SK-N-DZ (cell line): ENCODE measurements around the gene PROB1.
A peak's percentile ranks its signal among the peaks of the same experiment; 100 is the strongest.
"Not testable (repeated sequence)": the region's sequence is repeated elsewhere in the genome, so short reads cannot be mapped to it uniquely, and the experiment has no call there.

Source experiments
- DNase-seq: peaks from one replicate; pipeline ENCODE4 v3.0.0-alpha.2; 2015; ENCODE audit warnings: low spot score

Gene PROB1

GRCh38 chr5:139378101-139378825, 16.6 kb downstream of the PROB1 start:
- no peak for DNase-seq

DNA sequence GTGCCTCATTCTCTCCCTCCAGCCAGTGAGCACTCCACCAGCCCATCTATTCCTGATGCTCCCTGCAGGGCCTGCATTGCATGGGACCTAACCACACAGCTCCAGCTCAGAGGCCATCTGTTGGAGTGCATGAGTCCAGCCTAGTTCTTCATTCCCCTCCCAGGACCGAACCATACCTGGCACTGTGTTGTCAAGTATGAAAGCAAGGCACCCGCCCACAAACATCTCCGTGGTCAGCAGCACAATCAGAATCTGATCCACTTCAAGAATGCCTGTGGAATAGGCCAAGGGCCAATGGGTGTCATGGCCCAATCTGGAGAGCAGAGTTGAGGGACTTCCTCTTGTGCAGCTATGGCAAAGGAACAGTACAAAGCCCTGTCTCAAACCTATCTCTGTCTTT, 17.7 kb downstream of the PROB1 start:
- DNase-seq, result no peak

DNA sequence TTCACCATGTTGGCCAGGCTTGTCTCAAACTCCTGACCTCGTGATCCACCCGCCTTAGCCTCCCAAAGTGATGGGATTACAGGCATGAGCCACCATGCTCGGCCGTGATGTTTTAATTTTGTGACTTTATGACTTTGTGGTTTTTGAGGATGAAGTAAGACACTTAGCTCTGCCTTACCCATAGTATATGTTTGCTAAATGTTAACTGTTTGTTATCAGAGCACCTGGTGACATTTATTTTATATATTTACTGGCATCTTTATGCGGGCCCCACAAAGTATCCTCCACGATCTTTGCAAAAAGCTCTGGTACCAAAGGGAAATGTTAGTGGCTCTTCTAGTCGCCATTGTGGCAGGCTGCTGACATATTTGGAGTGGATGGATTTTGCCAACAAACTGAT, 18.5 kb downstream of the PROB1 start:
- no peak for DNase-seq

DNA sequence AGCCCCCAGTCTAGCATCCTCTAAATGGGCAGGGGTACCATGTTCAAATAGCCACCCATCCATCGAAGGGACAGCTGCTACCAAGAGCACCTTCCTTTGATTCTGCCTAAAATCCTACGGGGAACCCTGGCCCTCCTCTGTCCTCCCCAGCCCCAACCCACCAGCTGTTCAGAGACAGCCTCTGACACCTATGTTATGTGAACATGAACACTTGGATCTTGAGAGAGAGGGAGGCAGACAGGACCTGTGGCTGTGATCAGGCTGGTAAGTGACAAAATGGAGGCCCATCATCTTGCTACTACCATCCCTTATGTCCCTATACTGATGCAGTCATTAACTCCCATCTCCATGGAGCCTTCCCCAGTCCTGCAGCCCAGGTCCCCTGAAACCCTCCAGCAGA, 20.0 kb downstream of the PROB1 start:
- no peak for DNase-seq

DNA sequence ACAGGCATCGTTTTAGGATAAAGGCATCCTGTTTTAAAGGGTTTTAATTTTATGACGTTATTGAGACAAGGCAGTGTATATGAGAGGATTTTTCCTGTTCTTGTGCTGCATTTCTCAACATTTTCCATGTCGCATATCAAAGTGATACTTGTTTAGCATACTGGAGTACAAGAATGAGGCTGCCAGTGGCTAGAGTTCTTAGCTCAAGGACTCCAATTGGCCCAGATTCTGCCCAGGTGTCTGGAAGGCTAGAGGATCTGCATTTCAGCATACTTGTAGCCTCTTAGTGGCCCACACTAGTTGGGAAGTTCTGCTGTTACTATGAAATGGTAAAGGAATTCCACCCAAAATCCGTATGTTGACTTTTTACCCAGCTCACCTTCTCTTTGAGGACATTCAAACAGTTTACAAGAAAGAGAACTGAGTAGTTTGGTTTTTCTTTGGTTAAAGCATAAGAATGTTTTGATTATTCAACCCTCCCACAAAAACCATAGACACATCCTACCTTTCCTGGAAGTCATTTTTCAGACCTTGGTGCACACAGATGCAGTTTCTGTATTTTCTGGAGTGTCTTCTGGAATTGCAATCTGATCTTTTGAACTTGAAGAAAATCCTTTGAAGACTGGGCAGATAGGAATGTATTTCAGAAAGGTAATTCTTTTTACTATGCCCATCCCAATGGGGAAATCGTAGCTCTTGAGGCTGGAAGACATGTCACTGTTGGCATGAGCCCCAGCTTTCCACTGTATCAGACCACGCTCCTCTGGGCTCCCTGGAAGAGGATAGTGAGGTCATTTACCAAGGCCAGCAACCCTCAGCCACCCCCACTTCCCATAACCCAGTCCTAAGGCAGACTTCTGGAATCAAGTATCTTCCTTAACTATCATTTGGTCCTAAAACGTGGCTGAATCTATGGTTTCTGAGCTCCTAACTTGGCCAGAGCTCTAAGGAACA, 23.1 kb downstream of the PROB1 start:
- DNase-seq, result no peak

DNA sequence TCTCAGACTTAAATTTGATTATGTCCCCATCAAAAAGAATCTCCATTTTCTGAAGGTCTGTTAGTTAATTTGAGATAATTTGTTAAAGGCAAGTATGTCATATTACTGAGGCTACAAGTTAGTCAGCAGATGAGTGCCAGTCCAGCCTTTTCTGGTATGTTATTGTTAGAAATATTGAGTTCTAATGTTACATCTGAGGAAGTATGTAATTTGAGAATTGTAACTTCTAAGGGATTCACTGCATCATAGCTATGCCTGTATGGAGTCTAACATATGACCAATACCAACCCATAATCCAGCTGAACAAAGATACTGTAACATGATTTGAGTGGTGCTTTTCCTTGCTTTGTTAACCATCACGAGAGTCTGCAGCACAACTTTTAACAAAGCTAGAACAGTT, 25.7 kb downstream of the PROB1 start:
- no peak for DNase-seq

DNA sequence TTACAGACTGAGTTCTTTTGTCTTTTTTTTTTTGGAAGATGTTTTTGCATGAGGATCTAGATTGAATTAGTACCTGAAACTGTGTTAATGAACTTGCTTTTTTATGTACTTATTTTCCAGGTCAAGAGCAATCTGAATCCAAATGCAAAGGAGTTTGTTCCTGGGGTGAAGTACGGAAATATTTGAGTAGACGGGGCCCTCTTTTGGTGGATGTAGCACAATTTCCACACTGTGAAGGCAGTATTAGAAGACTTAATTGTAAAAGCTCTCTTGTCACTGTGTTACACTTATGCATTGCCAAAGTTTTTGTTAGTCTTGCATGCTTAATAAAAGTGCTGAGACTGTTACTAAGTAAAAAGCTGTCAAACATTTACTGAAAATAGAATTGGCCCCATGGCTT, 26.3 kb downstream of the PROB1 start:
- DNase-seq, result no peak

GRCh38 chr5:139364466-139364865, 30.4 kb downstream of the PROB1 start:
- DNase-seq, result no peak

- no peak for DNase-seq
Measured at GRCh38 chr5:139363937-139364336, 31.0 kb downstream of the PROB1 start.

DNA sequence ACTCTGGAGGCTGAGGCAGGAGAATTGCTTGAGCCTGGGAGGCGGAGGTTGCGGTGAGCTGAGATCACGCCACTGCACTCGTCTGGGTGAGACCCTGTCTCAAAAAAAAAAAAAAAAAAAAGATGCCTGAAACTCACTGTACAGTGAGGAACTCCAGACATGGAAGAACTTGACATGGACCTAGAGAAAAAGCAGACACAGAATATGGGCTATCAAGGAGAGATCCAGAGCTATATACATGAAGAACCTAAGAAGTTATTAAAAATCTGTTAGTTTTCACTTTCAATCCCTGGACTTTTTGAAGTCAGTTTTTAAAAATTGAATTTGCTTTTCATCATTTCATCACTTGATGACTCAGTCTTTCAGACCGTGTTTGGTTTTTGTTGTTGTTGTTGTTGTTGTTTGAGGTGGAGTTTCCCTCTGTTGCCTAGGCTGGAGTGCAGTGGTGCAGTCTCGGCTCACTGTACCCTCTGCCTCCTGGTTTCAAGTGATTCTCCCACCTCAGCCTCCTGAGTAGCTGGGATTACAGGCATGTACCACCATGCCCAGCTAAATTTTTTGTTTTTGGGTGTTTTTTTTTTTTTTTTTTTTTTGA, 33.0 kb downstream of the PROB1 start:
- DNase-seq, result no peak

- no peak for DNase-seq
Measured at GRCh38 chr5:139360384-139360783, 34.5 kb downstream of the PROB1 start.

DNA sequence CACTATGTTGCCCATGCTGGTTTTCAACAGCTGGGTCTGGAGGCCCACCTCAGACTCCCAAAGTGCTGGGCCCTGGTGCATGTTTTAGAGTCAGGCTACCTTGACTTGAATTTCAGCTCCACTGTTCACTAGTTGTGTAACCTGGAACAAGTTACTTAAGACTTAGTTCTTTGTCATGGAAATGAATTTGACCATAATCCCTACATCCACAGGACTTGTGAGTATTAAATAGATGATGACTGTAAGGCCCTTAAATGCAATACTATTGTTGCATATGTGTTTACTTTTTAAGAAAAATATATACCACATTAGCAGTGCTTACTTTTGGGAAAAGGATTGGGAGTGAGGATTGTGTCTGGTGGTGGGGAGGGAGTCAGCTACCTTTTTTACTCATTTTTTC, 36.8 kb downstream of the PROB1 start:
- DNase-seq, result no peak

- not testable (repeated sequence) for DNase-seq
Measured at GRCh38 chr5:139355900-139356299, 39.0 kb downstream of the PROB1 start.

GRCh38 chr5:139354186-139354585, 40.7 kb downstream of the PROB1 start:
- no peak for DNase-seq

GRCh38 chr5:139347863-139348262, 47.0 kb downstream of the PROB1 start:
- DNase-seq, result not testable (repeated sequence)

GRCh38 chr5:139345442-139345841, 49.5 kb downstream of the PROB1 start:
- DNase-seq, result not testable (repeated sequence)

DNA sequence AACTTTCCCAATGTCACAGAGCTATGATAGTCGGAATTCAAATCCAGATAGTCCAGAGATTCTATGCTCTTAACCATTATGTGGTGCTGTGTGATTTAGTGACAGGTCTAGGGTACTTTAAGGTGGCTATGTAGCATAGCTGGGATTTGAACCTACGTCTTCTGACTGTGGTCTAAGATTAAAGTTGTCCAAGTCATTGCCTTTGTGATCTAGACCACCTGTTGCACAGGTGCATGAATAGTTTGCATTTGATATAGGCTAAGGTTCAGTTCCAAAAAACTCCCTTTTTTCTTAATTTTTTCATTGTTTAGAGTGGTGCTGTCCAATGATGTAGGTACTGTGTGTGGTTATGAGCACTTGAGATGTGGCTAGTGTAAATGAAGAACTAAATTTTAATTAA, 50.7 kb downstream of the PROB1 start:
- DNase-seq, result no peak

- no peak for DNase-seq
Measured at GRCh38 chr5:139343476-139343875, 51.4 kb downstream of the PROB1 start.

GRCh38 chr5:139342423-139342723, 52.5 kb downstream of the PROB1 start:
- DNase-seq, result no peak

GRCh38 chr5:139341689-139342422, 53.0 kb downstream of the PROB1 start, which contains the start of gene PAIP2:
TSS of gene PAIP2 (plus strand) at chr5:139341854. CDS start at chr5:139363785, 21,931 bp downstream.
- DNase-seq, result peak; percentile 98

DNA sequence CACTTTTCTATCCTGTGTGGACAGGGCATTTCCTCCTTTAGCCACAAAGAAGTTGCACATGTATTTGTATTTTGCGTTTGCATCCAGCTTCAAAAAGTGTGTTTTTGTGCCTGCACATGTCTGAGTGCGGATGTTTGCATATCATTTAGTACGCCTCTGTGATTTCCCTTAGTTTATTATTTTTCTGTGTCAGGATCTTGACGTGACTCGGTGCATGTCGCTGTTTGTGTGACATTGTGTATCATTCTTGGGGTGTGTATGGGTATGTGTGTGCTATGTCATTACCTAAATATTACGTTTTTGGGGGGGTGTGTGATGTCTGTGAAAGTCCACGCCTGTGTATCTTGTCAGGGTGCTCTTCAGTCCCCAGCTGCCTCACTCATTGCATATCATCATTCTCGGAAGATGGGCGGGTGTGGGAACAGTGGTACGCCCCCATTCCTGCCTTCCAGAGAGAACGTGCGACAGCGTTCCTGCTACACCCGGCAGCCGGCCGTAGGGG, 53.7 kb downstream of the PROB1 start:
- no peak for DNase-seq
